ENCODE results near the gene CATSPER4.

CATSPER4 gene

GRCh38 chr1:26218906-26219494, 28.6 kb downstream of the CATSPER4 start:
- H3K4me1 ChIP-seq (ENCODE audit: insufficient read depth, low read length, poor library complexity, severe bottlenecking) = no peaks in the 10 kb centered on the region
- H3F3A ChIP-seq (ENCODE audit: low read depth) = no peaks in the 10 kb centered on the region
- H3K9ac ChIP-seq (ENCODE audit: low read depth, low read length, poor library complexity, severe bottlenecking) = no peak overlapping the region
- no peaks in the 10 kb centered on the region for H4K20me1 ChIP-seq (ENCODE audit: insufficient read depth, low read length, poor library complexity, severe bottlenecking)
- no peak overlapping the region for H3K4me2 ChIP-seq (ENCODE audit: low read depth, low read length, poor library complexity, severe bottlenecking)
- H3K36me3 ChIP-seq (ENCODE audit: insufficient read depth, low read length) = no peaks in the 10 kb centered on the region
- H3K4me3 ChIP-seq (ENCODE audit: low read length, poor library complexity, severe bottlenecking) = no peak overlapping the region
- H3K79me2 ChIP-seq (ENCODE audit: insufficient read depth, low read length) = no peaks in the 10 kb centered on the region
- H3K9me3 ChIP-seq (ENCODE audit: insufficient read depth, low read depth, low read length) = no peaks in the 10 kb centered on the region
- TF ChIP-seq EZH2phosphoT487 (IDR thresholded peaks at IDR 0.05; ENCODE audit: borderline replicate concordance) (no peak), CTCF (conservative IDR thresholded peaks at IDR 0.05; ENCODE audit: low read length) (no peak)
- no peak overlapping the region for H2AFZ ChIP-seq (ENCODE audit: low read length)
- H3K27me3 ChIP-seq (ENCODE audit: insufficient read depth, low read length, poor library complexity, severe bottlenecking) = no peaks in the 10 kb centered on the region
- no peaks in the 10 kb centered on the region for H3K9me2 ChIP-seq (replicated peaks; ENCODE audit: low read depth, low read length)

- Histone ChIP-seq H3K4me1 (ENCODE audit: insufficient read depth, low read length, poor library complexity, severe bottlenecking) (no peaks in the 10 kb centered on the region), H2AFZ (ENCODE audit: low read length) (no peak overlapping the region), H3K27me3 (ENCODE audit: insufficient read depth, low read length, poor library complexity, severe bottlenecking) (no peaks in the 10 kb centered on the region), H3K4me2 (ENCODE audit: low read depth, low read length, poor library complexity, severe bottlenecking) (no peak overlapping the region), H3K36me3 (ENCODE audit: insufficient read depth, low read length) (no peaks in the 10 kb centered on the region), H3K9ac (ENCODE audit: low read depth, low read length, poor library complexity, severe bottlenecking) (no peak overlapping the region), H3K9me2 (replicated peaks; ENCODE audit: low read depth, low read length) (no peaks in the 10 kb centered on the region), H3K4me3 (ENCODE audit: low read length, poor library complexity, severe bottlenecking) (no peak overlapping the region), H3K79me2 (ENCODE audit: insufficient read depth, low read length) (no peaks in the 10 kb centered on the region), H3K9me3 (ENCODE audit: insufficient read depth, low read depth, low read length) (no peaks in the 10 kb centered on the region), H3F3A (ENCODE audit: low read depth) (no peaks in the 10 kb centered on the region), H4K20me1 (ENCODE audit: insufficient read depth, low read length, poor library complexity, severe bottlenecking) (no peaks in the 10 kb centered on the region)
- TF ChIP-seq CTCF (conservative IDR thresholded peaks at IDR 0.05; ENCODE audit: low read length) (no peak), EZH2phosphoT487 (IDR thresholded peaks at IDR 0.05; ENCODE audit: borderline replicate concordance) (no peak)
Measured at GRCh38 chr1:26220199-26220912, 30.0 kb downstream of the CATSPER4 start.

- no peaks in the 10 kb centered on the region for H3K36me3 ChIP-seq (ENCODE audit: insufficient read depth, low read length)
- H3F3A ChIP-seq (ENCODE audit: low read depth) = no peaks in the 10 kb centered on the region
- H4K20me1 ChIP-seq (ENCODE audit: insufficient read depth, low read length, poor library complexity, severe bottlenecking) = no peaks in the 10 kb centered on the region
- H3K9ac ChIP-seq (ENCODE audit: low read depth, low read length, poor library complexity, severe bottlenecking) = no peak overlapping the region
- H3K9me2 ChIP-seq (replicated peaks; ENCODE audit: low read depth, low read length) = no peaks in the 10 kb centered on the region
- H3K4me1 ChIP-seq (ENCODE audit: insufficient read depth, low read length, poor library complexity, severe bottlenecking) = no peaks in the 10 kb centered on the region
- no peak overlapping the region for H2AFZ ChIP-seq (ENCODE audit: low read length)
- H3K9me3 ChIP-seq (ENCODE audit: insufficient read depth, low read depth, low read length) = no peaks in the 10 kb centered on the region
- no peak overlapping the region for H3K4me2 ChIP-seq (ENCODE audit: low read depth, low read length, poor library complexity, severe bottlenecking)
- H3K27me3 ChIP-seq (ENCODE audit: insufficient read depth, low read length, poor library complexity, severe bottlenecking) = no peaks in the 10 kb centered on the region
- H3K79me2 ChIP-seq (ENCODE audit: insufficient read depth, low read length) = no peaks in the 10 kb centered on the region
- TF ChIP-seq CTCF (conservative IDR thresholded peaks at IDR 0.05; ENCODE audit: low read length) (no peak), EZH2phosphoT487 (IDR thresholded peaks at IDR 0.05; ENCODE audit: borderline replicate concordance) (no peak)
- H3K4me3 ChIP-seq (ENCODE audit: low read length, poor library complexity, severe bottlenecking) = no peak overlapping the region
Measured at GRCh38 chr1:26221094-26221493, 30.7 kb downstream of the CATSPER4 start.

Measured in Loucy (cell line).